ENCODE measurements around the gene KCNV2.

KCNV2 gene

GRCh38 chr9:2771661-2772060, 54.4 kb downstream of the KCNV2 start:
- Histone ChIP-seq H4K91ac (ENCODE audit: low read depth, low read length, poor library complexity) (no peak overlapping the region), H3K4me3 (ENCODE audit: low read length in 2 of 2) (no peak overlapping the region), H3K4me1 (ENCODE audit: control insufficient read depth in 2 of 2, insufficient read depth in 1 of 2, low read depth in 1 of 2, low read length in 2 of 2) (no peaks in the 10 kb centered on the region), H3K23ac (ENCODE audit: low read depth, low read length, poor library complexity) (no peak overlapping the region), H2AK5ac (ENCODE audit: low read depth, low read length) (no peak overlapping the region), H3K9me3 (replicated peaks in 1 of 2; ENCODE audit: control insufficient read depth in 2 of 2, insufficient read depth in 1 of 2, low read depth in 1 of 2, low read length in 2 of 2) (peaks cover 0 to 39% of the 10 kb centered on the region in 2 donors), H2BK5ac (ENCODE audit: low read length) (no peak overlapping the region), H3K18ac (ENCODE audit: low read length) (no peak overlapping the region), H2BK15ac (ENCODE audit: low read length) (no peak overlapping the region), H3K4ac (ENCODE audit: low read length) (no peak overlapping the region), H2BK12ac (ENCODE audit: low read length) (no peak overlapping the region), H2AFZ (ENCODE audit: low read length) (no peak overlapping the region), H2BK120ac (ENCODE audit: low read depth, low read length) (no peak overlapping the region), H3K27ac (replicated peaks; ENCODE audit: low read length) (no peak overlapping the region), H3K27me3 (ENCODE audit: control insufficient read depth in 3 of 3, insufficient read depth in 3 of 3, low read depth in 1 of 3, low read length in 3 of 3) (no peaks in the 10 kb centered on the region), H3K9ac (ENCODE audit: low read depth, low read length, poor library complexity) (no peak overlapping the region), H3K36me3 (replicated peaks in 1 of 2; ENCODE audit: control insufficient read depth in 2 of 2, insufficient read depth in 2 of 2, low read length in 2 of 2) (peaks cover 4 to 83% of the 10 kb centered on the region in 2 donors), H3K14ac (ENCODE audit: low read length) (no peak overlapping the region), H3K4me2 (ENCODE audit: insufficient read depth, low read length, poor library complexity, severe bottlenecking) (no peak overlapping the region), H4K8ac (ENCODE audit: low read depth, low read length) (no peak overlapping the region), H3K79me1 (ENCODE audit: low read depth, low read length) (no peaks in the 10 kb centered on the region)
- DNase-seq (ENCODE audit: low spot score), result no peak

DNA sequence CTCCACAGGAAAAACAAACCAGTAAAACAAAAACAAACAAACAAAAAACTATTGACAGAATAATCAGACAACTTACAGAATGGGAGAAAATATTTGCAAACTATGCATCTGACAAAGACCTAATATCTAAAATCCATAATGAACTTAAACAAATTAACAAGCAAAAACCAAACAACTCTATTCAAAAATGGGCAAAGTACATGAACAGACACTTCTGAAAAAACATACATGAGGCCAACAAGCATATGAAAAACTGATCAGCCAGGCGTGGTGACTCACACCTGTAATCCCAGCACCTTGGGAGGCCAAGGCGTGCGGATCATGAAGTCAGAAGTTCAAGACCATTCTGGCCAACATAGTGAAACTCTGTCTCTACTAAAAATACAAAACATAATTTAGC, 60.1 kb downstream of the KCNV2 start:
- Histone ChIP-seq H2BK120ac (ENCODE audit: low read depth, low read length) (no peak overlapping the region), H4K91ac (ENCODE audit: low read depth, low read length, poor library complexity) (no peak overlapping the region), H3K4ac (ENCODE audit: low read length) (no peak overlapping the region), H2AK5ac (ENCODE audit: low read depth, low read length) (no peak overlapping the region), H3K27me3 (ENCODE audit: control insufficient read depth in 3 of 3, insufficient read depth in 3 of 3, low read depth in 1 of 3, low read length in 3 of 3) (no peaks in the 10 kb centered on the region), H2AFZ (ENCODE audit: low read length) (no peak overlapping the region), H3K9me3 (replicated peaks in 1 of 2; ENCODE audit: control insufficient read depth in 2 of 2, insufficient read depth in 1 of 2, low read depth in 1 of 2, low read length in 2 of 2) (peaks cover 6 to 73% of the 10 kb centered on the region in 2 donors), H3K14ac (ENCODE audit: low read length) (no peak overlapping the region), H3K4me3 (ENCODE audit: low read length in 2 of 2) (no peak overlapping the region), H3K79me1 (ENCODE audit: low read depth, low read length) (no peaks in the 10 kb centered on the region), H3K18ac (ENCODE audit: low read length) (no peak overlapping the region), H3K4me1 (ENCODE audit: control insufficient read depth in 2 of 2, insufficient read depth in 1 of 2, low read depth in 1 of 2, low read length in 2 of 2) (no peaks in the 10 kb centered on the region), H2BK12ac (ENCODE audit: low read length) (no peak overlapping the region), H3K23ac (ENCODE audit: low read depth, low read length, poor library complexity) (no peak overlapping the region), H2BK5ac (ENCODE audit: low read length) (no peak overlapping the region), H3K9ac (ENCODE audit: low read depth, low read length, poor library complexity) (no peak overlapping the region), H3K27ac (replicated peaks; ENCODE audit: low read length) (no peak overlapping the region), H3K4me2 (ENCODE audit: insufficient read depth, low read length, poor library complexity, severe bottlenecking) (no peak overlapping the region), H2BK15ac (ENCODE audit: low read length) (no peak overlapping the region), H4K8ac (ENCODE audit: low read depth, low read length) (no peak overlapping the region), H3K36me3 (replicated peaks in 1 of 2; ENCODE audit: control insufficient read depth in 2 of 2, insufficient read depth in 2 of 2, low read length in 2 of 2) (peaks cover 10 to 92% of the 10 kb centered on the region in 2 donors)
- no CpG with 5 or more reads among the region's 3 CpGs for WGBS, 2 donors (ENCODE audit: extremely low coverage in 2 of 2, insufficient read length in 2 of 2, insufficient replicate concordance in 1 of 2)
- DNase-seq (ENCODE audit: low spot score), result no peak

DNA sequence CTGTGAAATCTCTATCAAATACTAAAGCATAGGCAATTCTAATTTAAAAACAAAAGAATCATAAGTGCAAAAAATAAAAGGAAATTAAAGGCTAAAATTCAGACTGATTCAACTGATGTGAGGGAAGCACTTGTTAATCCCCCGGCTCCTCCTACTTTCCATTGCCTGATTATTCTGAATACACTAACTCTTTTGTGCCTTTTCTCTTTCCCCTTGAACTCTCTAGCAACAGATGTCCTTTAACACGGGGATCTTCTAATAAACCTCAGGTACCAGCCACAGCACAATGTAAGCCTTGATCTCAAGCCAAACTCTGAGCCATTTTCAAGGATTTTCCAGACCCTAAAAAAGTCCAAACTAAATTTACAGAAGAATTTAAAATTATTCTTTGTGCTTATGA, 61.5 kb downstream of the KCNV2 start:
- Histone ChIP-seq H2AK5ac (ENCODE audit: low read depth, low read length) (no peak overlapping the region), H4K91ac (ENCODE audit: low read depth, low read length, poor library complexity) (no peak overlapping the region), H3K4ac (ENCODE audit: low read length) (no peak overlapping the region), H3K4me3 (ENCODE audit: low read length in 2 of 2) (no peak overlapping the region), H3K36me3 (replicated peaks in 1 of 2; ENCODE audit: control insufficient read depth in 2 of 2, insufficient read depth in 2 of 2, low read length in 2 of 2) (peaks cover 10 to 93% of the 10 kb centered on the region in 2 donors), H3K27me3 (ENCODE audit: control insufficient read depth in 3 of 3, insufficient read depth in 3 of 3, low read depth in 1 of 3, low read length in 3 of 3) (no peaks in the 10 kb centered on the region), H3K9ac (ENCODE audit: low read depth, low read length, poor library complexity) (no peak overlapping the region), H3K18ac (ENCODE audit: low read length) (no peak overlapping the region), H3K27ac (replicated peaks; ENCODE audit: low read length) (no peak overlapping the region), H2AFZ (ENCODE audit: low read length) (no peak overlapping the region), H2BK5ac (ENCODE audit: low read length) (no peak overlapping the region), H3K14ac (ENCODE audit: low read length) (no peak overlapping the region), H2BK15ac (ENCODE audit: low read length) (no peak overlapping the region), H3K4me1 (ENCODE audit: control insufficient read depth in 2 of 2, insufficient read depth in 1 of 2, low read depth in 1 of 2, low read length in 2 of 2) (no peaks in the 10 kb centered on the region), H3K4me2 (ENCODE audit: insufficient read depth, low read length, poor library complexity, severe bottlenecking) (no peak overlapping the region), H3K9me3 (replicated peaks in 1 of 2; ENCODE audit: control insufficient read depth in 2 of 2, insufficient read depth in 1 of 2, low read depth in 1 of 2, low read length in 2 of 2) (peaks cover 6 to 60% of the 10 kb centered on the region in 2 donors), H3K79me1 (ENCODE audit: low read depth, low read length) (no peaks in the 10 kb centered on the region), H2BK12ac (ENCODE audit: low read length) (no peak overlapping the region), H4K8ac (ENCODE audit: low read depth, low read length) (no peak overlapping the region), H3K23ac (ENCODE audit: low read depth, low read length, poor library complexity) (no peak overlapping the region), H2BK120ac (ENCODE audit: low read depth, low read length) (no peak overlapping the region)
- WGBS, 2 donors (ENCODE audit: extremely low coverage in 2 of 2, insufficient read length in 2 of 2, insufficient replicate concordance in 1 of 2), result no CpG with 5 or more reads among the region's 2 CpGs
- DNase-seq (ENCODE audit: low spot score), result no peak
